Brain microvascular endothelial cell (primary cell): ENCODE results near the gene RTKN.
A peak's percentile ranks its signal among the peaks of the same experiment; 100 is the strongest.

Source experiments
- DNase-seq: peaks from one replicate; pipeline ENCODE4 v3.0.0-alpha.2; 2020
- H3K27ac ChIP-seq: fragments of 250-450 bp; sonication (Bioruptor Pico); 2 replicates; pipeline ENCODE4 v1.5.1; 2020; ENCODE audit warnings: mild to moderate bottlenecking, moderate library complexity
- H3K27me3 ChIP-seq: fragments of 250-450 bp; sonication (Bioruptor Pico); replicated peaks from 2 replicates; pipeline ENCODE4 v1.5.1; 2020; ENCODE audit warnings: mild to moderate bottlenecking
- H3K36me3 ChIP-seq: fragments of 250-450 bp; sonication (Bioruptor Pico); replicated peaks from 2 replicates; pipeline ENCODE4 v1.5.1; 2020; ENCODE audit warnings: mild to moderate bottlenecking
- H3K4me3 ChIP-seq: 2 replicates; pipeline ENCODE4 v1.5.1; 2011; ENCODE audit warnings: low read depth, mild to moderate bottlenecking, control low read depth, low read length, moderate library complexity
- CTCF ChIP-seq: IDR thresholded peaks from 2 replicates; pipeline ENCODE4 v1.5.1; 2011; ENCODE audit warnings: low read depth, mild to moderate bottlenecking, moderate library complexity, low read length, control low read depth, inconsistent platforms; ENCODE audit errors: missing control alignments
- in situ Hi-C: cut with HindIII; loops from 2 replicates; pipeline ENCODE4 v1.10.0; 2017; ENCODE audit warnings: low sequenced_read_pairs, low pct_ligation_motif_present

The RTKN gene

DNA sequence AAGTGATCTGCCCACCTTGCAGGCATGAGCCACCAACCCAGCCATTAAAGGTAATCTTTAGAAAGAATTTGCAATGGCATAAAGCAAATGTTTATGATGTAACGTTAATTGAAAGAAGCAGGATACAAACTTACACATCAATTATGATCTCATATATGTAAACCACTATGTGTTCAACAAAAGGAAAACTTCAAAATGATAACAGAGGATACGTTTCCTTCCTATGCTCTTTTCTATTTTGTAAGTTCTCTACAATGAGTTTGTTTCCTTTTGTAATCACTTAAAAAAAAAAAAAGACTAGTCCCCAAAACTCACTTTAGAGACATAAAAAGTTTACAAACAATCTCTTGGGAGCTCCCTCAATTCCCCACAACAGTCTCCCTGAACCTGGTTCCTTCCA, 21.7 kb downstream of the RTKN start:
- H3K36me3 ChIP-seq: no peaks in the 10 kb centered on the region
- no peak for TF ChIP-seq CTCF
- no peak overlapping the region for H3K27ac ChIP-seq
- in situ Hi-C loops: no loop called here
- H3K4me3 ChIP-seq: no peak overlapping the region
- no peaks in the 10 kb centered on the region for H3K27me3 ChIP-seq
- DNase-seq: no peak

DNA sequence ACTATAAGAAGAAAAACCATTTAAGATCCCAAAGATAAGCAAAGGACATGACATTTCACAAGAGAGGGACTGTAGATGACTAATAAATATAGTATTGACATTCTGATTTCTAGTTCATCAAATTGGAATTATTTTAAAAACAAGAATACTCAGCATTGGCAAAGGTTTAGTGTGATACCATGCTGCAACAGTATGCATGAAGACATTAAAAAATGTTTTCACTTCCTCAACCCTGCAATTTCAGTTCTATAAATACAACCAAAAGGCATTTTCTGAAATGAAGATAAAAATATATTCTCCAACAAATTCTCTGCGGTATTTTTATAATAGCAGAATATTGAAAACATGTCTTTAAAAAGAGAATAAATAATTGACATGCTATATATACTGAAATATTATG, 22.4 kb downstream of the RTKN start:
- in situ Hi-C loops: no loop called here

GRCh38 chr2:74418312-74418711, 23.4 kb downstream of the RTKN start:
- Histone ChIP-seq H3K27ac (no peak overlapping the region), H3K4me3 (no peak overlapping the region), H3K27me3 (no peaks in the 10 kb centered on the region), H3K36me3 (no peaks in the 10 kb centered on the region)
- in situ Hi-C loops: no loop called here
- DNase-seq: no peak
- no peak for TF ChIP-seq CTCF

More for the DNA sequence above, 22.4 kb downstream of the RTKN start:
- Histone ChIP-seq H3K27ac (no peak overlapping the region), H3K36me3 (no peaks in the 10 kb centered on the region), H3K27me3 (no peaks in the 10 kb centered on the region), H3K4me3 (no peak overlapping the region)
- no peak for TF ChIP-seq CTCF
- DNase-seq: no peak

- no peak for TF ChIP-seq CTCF
- Histone ChIP-seq H3K27ac (no peak overlapping the region), H3K4me3 (no peak overlapping the region), H3K36me3 (no peaks in the 10 kb centered on the region), H3K27me3 (no peaks in the 10 kb centered on the region)
- in situ Hi-C loops: no loop called here
- DNase-seq: no peak
These were observed 24.0 kb downstream of the RTKN start for GRCh38 chr2:74417763-74418162.

GRCh38 chr2:74417197-74417596, 24.5 kb downstream of the RTKN start:
- TF ChIP-seq CTCF: no peak
- Histone ChIP-seq H3K36me3 (no peaks in the 10 kb centered on the region), H3K27me3 (no peaks in the 10 kb centered on the region), H3K4me3 (no peak overlapping the region), H3K27ac (no peak overlapping the region)
- in situ Hi-C loops: no loop called here
- no peak for DNase-seq

GRCh38 chr2:74416778-74417177, 25.0 kb downstream of the RTKN start:
- TF ChIP-seq CTCF: peak; percentile 32
- in situ Hi-C loops: no loop called here
- Histone ChIP-seq H3K27me3 (no peaks in the 10 kb centered on the region), H3K4me3 (no peak overlapping the region), H3K27ac (no peak overlapping the region), H3K36me3 (no peaks in the 10 kb centered on the region)
- DNase-seq: no peak
